Kidney tubule cell (primary cell): ENCODE data around the gene VSNL1.

Experiments
- DNase-seq: peaks from one replicate; pipeline ENCODE4 v3.0.0-alpha.2; 2018; ENCODE audit warnings: low spot score

The VSNL1 gene

GRCh38 chr2:17644997-17645720 is 104.7 kb downstream of the VSNL1 start:
- peak; percentile 13 for DNase-seq

- peak; percentile 83 for DNase-seq
Observed at GRCh38 chr2:17646081-17646554, 105.6 kb downstream of the VSNL1 start.

GRCh38 chr2:17646838-17647701 is 106.6 kb downstream of the VSNL1 start:
- DNase-seq, result no peak

DNA sequence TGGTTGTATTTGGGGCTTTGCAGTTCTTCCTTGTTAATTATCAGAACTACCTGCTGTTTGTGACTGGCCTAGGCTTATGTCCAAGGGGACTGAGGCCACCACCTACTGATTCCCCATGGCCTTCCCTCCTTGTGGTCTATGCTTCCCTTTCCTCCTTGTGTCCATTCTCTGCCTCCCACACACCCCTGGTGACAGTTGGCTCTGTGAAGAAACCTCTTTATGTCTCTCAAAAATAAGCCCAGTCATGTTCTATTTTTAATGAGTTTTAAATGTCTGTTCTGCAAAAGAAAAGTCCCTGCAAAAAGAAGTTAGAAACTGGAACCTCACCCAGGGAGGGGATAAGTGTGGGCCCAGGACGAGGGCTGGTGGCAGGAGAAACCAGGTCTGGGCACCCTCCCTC is 108.1 kb downstream of the VSNL1 start:
- DNase-seq, result no peak

DNA sequence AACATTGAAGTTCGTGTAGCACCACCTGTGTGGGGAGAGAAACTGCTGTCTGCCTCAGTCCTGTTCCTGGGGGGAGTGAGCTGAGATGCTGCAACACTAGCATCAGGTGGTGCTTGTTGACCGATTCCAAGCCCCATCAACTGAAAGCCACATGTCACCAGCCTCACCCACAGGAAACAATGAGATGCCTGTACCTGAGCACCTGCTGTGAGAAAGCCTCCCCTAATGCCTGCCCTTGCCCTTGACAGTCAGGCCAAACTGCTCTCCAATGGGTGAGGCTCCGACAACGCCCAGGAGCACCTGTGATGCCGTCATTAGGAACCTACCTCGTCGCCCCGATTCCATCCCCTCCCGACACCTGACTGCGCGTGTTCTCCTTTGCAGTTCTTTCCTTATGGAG is 108.5 kb downstream of the VSNL1 start:
- no peak for DNase-seq

DNA sequence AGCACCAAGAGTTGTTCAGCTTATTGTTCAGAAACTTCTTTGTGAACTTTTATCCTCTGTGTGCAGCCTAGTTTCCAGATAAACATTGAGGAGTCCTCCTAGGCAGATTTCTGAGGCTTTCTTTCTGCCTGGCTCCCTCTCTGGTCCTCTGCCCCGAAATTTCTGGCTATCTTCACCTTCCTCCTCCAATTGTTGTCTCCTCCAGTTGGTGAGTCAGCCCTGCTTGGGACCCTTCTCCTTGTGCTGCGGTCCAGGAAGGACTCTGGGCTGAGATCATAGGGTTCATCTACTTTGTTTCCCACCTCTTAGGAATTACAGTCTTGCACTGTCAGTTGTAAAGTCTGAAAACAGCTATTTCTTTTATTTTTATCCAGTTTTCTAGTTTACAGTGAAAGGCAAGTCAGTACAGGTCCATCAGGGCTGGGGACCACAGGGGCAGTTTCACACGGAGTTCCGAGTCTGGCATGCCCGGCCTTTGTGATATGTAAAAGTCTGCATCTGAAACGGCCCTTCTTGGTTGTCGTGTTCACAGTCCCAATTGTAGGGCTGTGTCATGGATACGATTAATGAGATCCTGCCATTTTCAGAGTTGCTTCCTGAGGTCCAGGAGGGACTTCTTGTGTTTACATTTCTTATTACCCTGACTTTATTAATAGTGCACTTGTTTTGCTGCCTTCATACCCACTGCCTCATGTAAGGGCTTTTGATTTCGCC is 112.3 kb downstream of the VSNL1 start:
- DNase-seq, result no peak

DNA sequence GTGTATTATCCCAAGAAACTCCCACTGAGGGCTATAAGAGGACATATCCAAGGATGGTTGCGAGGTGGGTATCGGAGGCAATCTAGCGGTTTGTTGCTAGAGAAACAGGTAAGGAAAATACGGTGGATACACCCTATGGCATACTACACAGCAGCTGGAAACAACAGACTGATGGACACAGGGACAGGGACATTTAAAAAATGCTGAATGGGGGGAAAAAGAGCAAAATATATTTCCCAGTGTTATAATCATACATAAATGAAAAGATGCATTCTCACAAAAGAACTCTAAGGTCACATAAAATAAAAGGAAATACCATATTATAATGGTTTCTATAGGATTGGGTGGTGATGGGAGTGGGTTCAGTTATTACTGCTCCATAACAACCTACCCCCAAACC is 117.3 kb downstream of the VSNL1 start:
- DNase-seq, result no peak

DNA sequence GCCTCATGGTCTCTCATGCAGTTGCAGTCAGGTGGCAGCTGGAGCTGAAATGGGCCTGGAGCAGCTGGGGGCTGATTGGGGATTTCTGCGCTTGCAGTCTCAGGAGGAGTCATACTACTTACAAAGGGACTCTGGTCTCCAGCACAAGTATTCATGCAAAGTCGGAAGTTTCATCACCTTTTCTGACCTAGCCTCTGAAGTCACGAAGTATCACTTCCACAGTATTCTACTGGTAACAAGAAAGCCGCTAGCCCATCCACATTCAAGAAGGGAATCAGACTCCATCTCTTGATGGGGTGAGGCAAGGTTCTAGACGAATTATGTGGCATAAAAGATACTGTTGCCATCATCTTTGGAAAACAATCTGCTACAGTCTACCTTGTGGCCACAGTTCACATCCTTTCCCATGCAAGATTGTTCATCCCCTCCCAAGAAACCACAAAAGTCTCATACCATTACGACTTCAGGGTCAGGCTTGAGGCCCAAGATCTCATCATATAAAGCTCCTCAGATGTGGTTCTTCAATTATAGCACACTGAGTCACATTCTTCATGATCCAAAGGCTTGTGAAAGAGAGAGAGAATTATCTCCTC is 117.9 kb downstream of the VSNL1 start:
- DNase-seq, result no peak

- no peak for DNase-seq
Observed at GRCh38 chr2:17660219-17660618, 119.7 kb downstream of the VSNL1 start.

- DNase-seq, result no peak
Observed at GRCh38 chr2:17661460-17661859, 121.0 kb downstream of the VSNL1 start.

GRCh38 chr2:17662723-17663122 is 122.2 kb downstream of the VSNL1 start:
- DNase-seq, result no peak

DNA sequence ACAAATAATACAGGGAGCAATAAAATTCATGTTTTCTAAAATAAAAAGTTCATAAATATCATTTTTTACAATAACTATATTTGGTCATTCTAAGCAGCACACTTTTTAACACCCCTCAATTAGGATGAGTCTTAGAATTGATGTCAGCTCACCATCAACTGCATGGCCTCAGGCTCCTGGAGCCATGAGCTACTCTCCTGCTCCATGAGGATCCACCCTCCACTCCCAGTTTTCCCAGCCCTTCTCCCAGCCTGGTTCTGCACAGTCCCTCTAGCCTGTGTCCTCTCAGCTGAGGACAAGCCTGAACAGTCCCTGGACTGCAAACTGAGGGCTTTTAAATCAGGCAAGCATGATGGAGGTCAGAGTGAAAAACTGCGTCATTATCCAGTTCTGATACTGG is 124.0 kb downstream of the VSNL1 start:
- no peak for DNase-seq

- DNase-seq, result no peak
Observed at GRCh38 chr2:17667898-17668297, 127.4 kb downstream of the VSNL1 start.

DNA sequence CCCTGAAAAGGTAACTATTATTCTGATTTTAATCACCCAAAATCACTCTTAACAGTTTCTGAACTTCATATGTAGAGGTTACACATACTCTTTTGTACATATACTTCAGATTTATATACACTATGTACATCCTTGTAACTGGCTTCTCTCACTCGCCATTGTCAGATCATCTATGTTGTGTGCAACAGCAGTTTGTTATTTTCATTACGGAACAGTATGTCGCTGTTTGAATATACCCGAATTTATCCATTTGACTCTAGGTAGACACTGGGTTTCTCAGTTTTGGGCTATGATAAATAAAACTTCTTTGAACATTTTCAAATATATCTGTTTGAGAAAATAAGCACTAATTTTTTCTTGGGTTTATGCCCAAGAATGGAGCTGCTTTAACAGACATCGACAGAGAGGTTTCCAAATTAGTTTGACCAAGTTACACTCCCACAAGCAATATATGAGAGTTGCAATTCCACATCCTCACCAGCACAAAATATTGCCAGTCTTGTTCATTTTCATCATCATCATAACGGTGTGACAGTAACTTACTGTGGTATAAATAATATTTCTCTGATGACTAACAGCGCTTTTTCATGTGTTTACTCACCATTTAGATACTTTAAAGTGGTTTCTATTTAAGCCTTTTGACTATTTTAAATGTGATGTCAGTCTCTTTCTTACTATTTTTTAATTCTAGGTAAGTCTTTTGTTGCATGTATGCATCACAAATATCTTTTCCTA is 132.3 kb downstream of the VSNL1 start:
- DNase-seq, result peak; percentile 40

DNA sequence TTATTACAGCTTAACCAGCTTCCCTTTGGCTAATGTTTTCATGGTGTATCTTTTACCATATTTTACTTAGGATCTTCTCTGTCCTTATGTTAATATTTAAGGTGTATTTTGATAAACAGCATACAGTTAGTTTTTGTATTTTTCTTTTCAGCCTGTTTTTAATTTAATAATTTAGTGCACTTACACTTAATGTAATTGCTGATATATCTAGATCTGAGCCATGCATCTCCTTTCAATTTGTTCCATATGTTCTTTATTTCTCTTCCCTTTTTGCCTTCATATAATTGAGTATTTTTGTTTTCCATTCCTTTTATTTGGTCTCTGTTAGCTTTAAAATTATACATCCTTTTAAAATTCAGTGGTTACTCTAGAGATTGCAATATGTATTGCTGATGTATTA is 134.3 kb downstream of the VSNL1 start:
- no peak for DNase-seq

GRCh38 chr2:17680119-17680518 is 139.6 kb downstream of the VSNL1 start:
- no peak for DNase-seq

GRCh38 chr2:17682098-17682857 is 141.8 kb downstream of the VSNL1 start:
- no peak for DNase-seq

DNA sequence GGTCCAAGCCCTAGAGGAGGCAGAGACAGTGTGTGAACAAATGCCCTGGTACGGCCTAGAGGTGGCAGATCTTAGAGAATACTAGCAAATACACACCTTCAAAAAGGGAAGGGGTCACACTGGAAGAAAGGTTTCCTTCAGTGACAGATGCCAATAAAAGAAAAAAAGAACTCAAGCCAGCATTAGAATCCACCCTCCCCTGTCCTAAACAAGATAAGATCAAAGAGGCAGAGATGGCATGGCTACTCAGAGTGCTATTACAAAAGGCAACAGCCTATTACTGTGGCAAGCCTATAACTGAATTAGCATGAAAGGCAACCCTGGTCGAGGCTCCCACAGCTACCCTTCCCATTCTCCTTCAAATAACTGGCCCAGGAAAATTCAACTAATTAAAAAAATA is 143.5 kb downstream of the VSNL1 start:
- DNase-seq, result no peak

DNA sequence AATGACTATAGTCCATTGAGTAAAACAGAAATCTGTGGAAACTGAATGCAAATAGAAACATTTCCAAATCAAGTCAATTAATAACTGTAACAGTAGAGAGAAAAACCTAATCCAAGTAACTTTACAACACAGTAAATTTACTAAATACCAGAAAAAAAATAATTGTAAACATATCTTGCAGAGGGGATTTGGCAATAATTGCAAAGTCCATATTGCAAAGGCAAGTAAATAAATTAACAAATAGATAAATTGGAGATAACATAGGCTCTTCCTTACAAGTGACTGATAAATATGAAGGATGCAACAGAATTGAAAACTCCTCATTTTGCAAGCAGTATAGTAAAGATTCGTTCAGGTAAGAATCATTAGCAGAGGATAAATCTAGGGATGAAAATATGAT is 148.1 kb downstream of the VSNL1 start:
- DNase-seq, result no peak

DNA sequence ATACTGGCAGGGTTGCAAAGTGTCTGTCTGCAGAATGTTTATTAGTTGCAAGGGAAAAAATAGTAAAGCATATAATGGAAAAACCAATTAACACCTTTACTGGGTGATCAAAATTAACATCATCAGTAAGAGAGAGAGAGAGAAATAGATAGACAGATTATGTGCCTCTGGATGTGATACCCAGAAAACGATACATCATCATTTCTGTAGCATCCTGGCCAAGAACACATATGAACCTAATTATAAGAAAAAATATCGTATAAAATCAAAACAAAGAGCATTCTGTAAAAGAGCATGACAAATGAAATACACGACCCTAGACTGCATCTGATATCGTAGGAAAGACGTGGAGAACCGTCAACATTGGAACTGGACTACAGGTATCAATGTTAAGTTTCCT is 148.5 kb downstream of the VSNL1 start:
- no peak for DNase-seq

GRCh38 chr2:17690776-17691175 is 150.3 kb downstream of the VSNL1 start:
- no peak for DNase-seq
